Colonic mucosa (tissue), 4 donors: ENCODE data around the gene TTC27. TPM values are rescaled to one million over a fixed set of nuclear protein-coding genes. Genes with fewer than 3 reads are reported as not detected.

Experiments used
- DNase-seq: peaks from one replicate; pipeline ENCODE4 v3.0.0-alpha.2; 2020
- H3K27ac ChIP-seq: fragments of 200-600 bp; one replicate; pipeline ENCODE4 v1.8.0; 2021
- H3K27me3 ChIP-seq: fragments of 200-600 bp; one replicate; pipeline ENCODE4 v1.8.0; 2021
- H3K36me3 ChIP-seq: fragments of 200-600 bp; one replicate; pipeline ENCODE4 v1.8.0; 2021
- H3K4me1 ChIP-seq: fragments of 200-600 bp; one replicate; pipeline ENCODE4 v1.8.0; 2021; ENCODE audit warnings: mild to moderate bottlenecking
- H3K4me3 ChIP-seq: fragments of 200-600 bp; one replicate; pipeline ENCODE4 v1.8.0; 2021
- H3K9ac ChIP-seq, 2 donors: one replicate each; pipeline ENCODE4 v1.7.0; 2013; ENCODE audit warnings: control low read depth in 2 of 2, low read depth in 2 of 2, low read length in 2 of 2
- H3K9me3 ChIP-seq: fragments of 200-600 bp; one replicate; pipeline ENCODE4 v1.8.0; 2021
- intact Hi-C: fragments of 100-400 bp; cut with DNase I; formaldehyde crosslinking; loops from one replicate; pipeline ENCODE4 v1.14.1; 2022
- total RNA-seq, 2 donors: library from RNA; stranded (reverse); fragmentation: NEBNext Ultra II Directional in 1 of 2; extraction: Animal tissue kit (Norgen Biotek cat#: 25700) in 1 of 2; gene quantifications; one replicate each; pipeline ENCODE4 v1.2.1, GENCODE V29; 2021
- TF ChIP-seq, protein P1 (sequence below): fragments of 200-600 bp; IDR thresholded peaks from one replicate; pipeline ENCODE4 v1.8.0; 2022; ENCODE audit warnings: antibody characterized with exemption, mild to moderate bottlenecking
- donor health status: healthy.
- donor health status: DM: no; HTN: no; CAD: no.
- donor health status: DM: no; HTN: no; CAD: no.

Gene TTC27
- total RNA-seq, 2 donors from 2014 or later = 10.0 to 15.5 TPM

DNA sequence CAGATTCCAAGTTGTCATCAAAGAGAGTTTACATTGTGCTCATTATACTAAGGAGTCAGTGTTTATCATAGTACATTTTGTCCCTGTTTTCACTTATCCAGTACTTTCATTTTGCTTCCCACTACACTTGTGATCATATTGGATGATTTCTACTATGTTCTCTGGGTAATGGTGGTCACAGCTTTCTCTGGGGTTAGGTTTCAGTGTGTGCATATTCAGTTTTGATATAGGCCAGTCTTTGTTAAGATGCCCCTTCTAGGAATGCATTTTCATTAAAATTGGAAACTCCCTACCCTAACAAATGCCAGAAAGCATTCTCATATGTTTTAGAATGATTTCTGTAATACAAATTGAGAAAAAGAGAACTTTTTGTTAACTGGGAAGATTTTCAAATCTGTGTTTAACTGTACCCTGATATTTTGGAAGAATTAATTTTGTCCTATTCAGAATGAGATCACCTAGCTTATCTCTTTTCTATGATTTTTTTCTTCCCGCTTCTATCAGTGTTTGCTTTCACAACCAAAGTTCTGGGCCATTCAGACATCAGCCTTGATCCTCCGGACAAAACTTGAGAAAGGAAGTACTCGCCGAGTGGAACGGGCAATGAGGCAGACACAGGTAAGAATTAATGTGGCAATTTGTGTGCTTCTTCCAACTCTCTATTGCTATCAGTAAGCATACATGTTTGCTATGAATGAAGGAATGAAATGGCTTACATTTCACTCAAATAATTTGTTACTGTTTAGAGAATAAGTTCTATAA is 74.6 kb downstream of the TTC27 start:
- no peak for DNase-seq
- no peak overlapping the region for H3K4me3 ChIP-seq
- H3K4me1 ChIP-seq = no peaks in the 10 kb centered on the region
- H3K27ac ChIP-seq = no peak overlapping the region
- no peaks in the 10 kb centered on the region for H3K36me3 ChIP-seq
- no peaks in the 10 kb centered on the region for H3K27me3 ChIP-seq
- intact Hi-C loops = no loop called here
- H3K9ac ChIP-seq = no peak overlapping the region
- TF ChIP-seq, protein P1, sequence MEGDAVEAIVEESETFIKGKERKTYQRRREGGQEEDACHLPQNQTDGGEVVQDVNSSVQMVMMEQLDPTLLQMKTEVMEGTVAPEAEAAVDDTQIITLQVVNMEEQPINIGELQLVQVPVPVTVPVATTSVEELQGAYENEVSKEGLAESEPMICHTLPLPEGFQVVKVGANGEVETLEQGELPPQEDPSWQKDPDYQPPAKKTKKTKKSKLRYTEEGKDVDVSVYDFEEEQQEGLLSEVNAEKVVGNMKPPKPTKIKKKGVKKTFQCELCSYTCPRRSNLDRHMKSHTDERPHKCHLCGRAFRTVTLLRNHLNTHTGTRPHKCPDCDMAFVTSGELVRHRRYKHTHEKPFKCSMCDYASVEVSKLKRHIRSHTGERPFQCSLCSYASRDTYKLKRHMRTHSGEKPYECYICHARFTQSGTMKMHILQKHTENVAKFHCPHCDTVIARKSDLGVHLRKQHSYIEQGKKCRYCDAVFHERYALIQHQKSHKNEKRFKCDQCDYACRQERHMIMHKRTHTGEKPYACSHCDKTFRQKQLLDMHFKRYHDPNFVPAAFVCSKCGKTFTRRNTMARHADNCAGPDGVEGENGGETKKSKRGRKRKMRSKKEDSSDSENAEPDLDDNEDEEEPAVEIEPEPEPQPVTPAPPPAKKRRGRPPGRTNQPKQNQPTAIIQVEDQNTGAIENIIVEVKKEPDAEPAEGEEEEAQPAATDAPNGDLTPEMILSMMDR = no peak
- H3K9me3 ChIP-seq = no peaks in the 10 kb centered on the region

DNA sequence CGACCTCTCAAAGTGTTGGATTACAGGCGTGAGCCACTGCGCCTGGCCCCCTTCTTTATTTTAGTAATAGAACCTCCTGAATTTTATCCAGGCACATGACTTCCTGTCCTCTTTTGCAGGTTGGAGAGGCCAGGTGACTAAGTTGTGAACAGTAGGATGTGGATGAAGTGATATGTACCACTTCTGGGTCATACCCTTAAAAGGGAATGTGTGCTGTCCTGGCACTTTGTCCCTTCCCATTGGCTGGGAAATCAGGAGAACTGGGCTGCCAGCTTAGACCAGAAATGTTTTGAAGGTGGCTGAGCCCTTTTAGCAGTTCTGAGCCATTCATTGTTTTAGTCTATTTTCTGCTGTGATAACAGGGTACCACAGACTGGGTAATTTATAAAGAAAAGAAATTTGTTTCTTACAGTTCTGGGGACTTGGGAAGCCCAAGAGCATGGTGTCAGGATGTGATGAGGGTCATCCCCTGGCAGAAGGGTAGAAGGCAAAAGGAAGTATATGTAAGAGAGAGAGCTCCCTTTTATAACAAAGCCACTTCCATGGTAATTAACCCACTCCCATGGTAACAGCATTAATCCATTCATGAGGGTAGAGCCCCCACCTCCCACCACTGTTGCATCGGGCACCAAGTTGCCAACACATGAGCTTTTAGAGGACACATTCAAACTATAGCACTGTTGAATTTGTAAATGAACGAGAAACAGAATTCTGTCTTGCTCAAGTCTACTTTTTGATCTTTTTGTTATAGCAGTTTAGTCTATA is 79.1 kb downstream of the TTC27 start:
- Histone ChIP-seq H3K4me3 (no peak overlapping the region), H3K36me3 (no peaks in the 10 kb centered on the region), H3K4me1 (no peaks in the 10 kb centered on the region), H3K27me3 (no peaks in the 10 kb centered on the region), H3K9me3 (no peaks in the 10 kb centered on the region), H3K9ac (no peak overlapping the region), H3K27ac (no peak overlapping the region)
- DNase-seq = no peak
- TF ChIP-seq, protein P1 = no peak
- intact Hi-C loops = no loop called here

DNA sequence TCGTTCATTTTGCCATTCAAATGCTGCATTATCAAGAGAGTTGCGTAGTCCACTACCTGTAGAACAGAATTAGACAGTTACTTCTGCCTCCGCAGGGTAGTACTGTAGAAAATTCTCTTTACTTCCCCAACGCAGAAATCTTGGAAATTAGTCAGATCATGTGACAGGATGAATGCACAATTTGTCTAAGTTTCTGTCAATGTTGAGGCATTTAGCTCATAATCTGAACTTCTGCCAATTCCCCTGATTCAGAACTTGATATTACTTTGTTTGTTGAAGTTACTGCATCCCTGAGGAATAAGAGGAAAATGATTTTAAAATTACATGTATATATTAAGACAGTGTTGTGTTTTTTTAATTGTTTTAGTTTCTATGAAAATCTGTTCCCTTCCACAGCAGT is 83.4 kb downstream of the TTC27 start:
- Histone ChIP-seq H3K27ac (no peak overlapping the region), H3K27me3 (no peaks in the 10 kb centered on the region), H3K9ac (no peak overlapping the region), H3K9me3 (no peaks in the 10 kb centered on the region), H3K4me3 (no peak overlapping the region), H3K36me3 (no peaks in the 10 kb centered on the region), H3K4me1 (no peaks in the 10 kb centered on the region)
- no peak for DNase-seq
- intact Hi-C loops = no loop called here
- TF ChIP-seq, protein P1 = no peak

DNA sequence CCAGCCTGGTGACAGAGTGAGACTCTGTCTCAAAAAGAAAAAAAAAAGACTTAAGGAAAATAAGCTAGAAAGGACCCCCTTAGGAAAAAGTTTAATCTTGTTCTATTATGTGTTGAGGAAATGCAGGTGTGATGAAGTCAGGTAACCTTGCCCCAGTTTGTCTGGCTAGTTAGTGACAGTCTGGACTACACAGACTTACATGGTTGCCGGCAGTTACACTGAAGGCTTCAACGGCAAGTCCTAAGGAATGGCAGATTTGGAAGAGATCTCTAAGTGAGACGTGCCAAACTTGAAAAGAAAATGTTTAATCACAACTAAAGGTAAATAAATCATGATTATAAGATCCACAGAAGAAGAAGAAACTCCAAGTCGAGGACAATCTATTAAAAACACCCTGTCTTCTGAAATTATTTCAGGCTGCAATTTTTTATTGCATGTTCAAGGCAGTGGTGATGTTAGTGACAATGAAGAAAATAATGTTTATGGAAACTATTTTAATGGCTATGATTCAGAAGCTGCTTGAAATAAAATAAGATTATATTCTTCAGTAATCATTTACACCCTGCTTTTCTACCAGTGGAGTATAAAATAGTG is 84.2 kb downstream of the TTC27 start:
- Histone ChIP-seq H3K4me1 (no peaks in the 10 kb centered on the region), H3K9me3 (no peaks in the 10 kb centered on the region), H3K27ac (no peak overlapping the region), H3K9ac (no peak overlapping the region), H3K36me3 (no peaks in the 10 kb centered on the region), H3K27me3 (no peaks in the 10 kb centered on the region), H3K4me3 (no peak overlapping the region)
- intact Hi-C loops = no loop called here
- DNase-seq = no peak
- TF ChIP-seq, protein P1 = no peak

DNA sequence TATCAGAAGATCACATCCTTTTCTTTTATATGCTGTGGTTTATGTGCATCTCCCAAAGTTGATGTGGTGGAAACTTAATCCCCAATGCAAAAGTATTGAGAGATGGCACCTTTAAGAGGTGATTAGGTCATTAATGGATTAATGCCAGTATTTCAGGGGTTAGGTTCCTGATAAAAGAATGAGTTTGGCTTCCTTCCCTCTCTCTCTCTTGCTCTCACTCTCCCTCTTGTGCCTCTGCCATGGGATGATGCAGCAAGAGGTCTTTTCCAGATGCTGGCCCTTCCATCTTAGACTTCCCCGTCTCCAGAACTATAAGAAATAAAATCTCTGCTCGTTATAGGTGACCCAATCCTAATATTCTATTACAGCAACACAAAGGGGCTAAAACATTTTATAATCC is 85.0 kb downstream of the TTC27 start:
- TF ChIP-seq, protein P1 = no peak
- no peak overlapping the region for H3K4me3 ChIP-seq
- H3K9me3 ChIP-seq = no peaks in the 10 kb centered on the region
- intact Hi-C loops = no loop called here
- H3K9ac ChIP-seq = no peak overlapping the region
- no peak for DNase-seq
- no peaks in the 10 kb centered on the region for H3K27me3 ChIP-seq
- H3K27ac ChIP-seq = no peak overlapping the region
- H3K36me3 ChIP-seq = no peaks in the 10 kb centered on the region
- H3K4me1 ChIP-seq = no peaks in the 10 kb centered on the region
